Esophagus muscularis mucosa (tissue), 4 donors: Measurements from ENCODE around the gene TAF1C. TPM values are rescaled to one million over a fixed set of nuclear protein-coding genes. Genes with fewer than 3 reads are reported as not detected.

Experiments used
- DNase-seq: peaks from one replicate; pipeline ENCODE4 v3.0.0-alpha.2; 2017; ENCODE audit errors: extremely low spot score
- H3K27ac ChIP-seq, 4 donors: fragments of 200-600 bp; sonication (generic); replicated peaks in 1 of 4; 1 replicate in 3 of 4; 2 replicates in 1 of 4; pipeline ENCODE4 v1.5.1; 2016 to 2019; ENCODE audit warnings: mild to moderate bottlenecking in 1 of 4
- H3K27me3 ChIP-seq, 4 donors: fragments of 200-600 bp; sonication (generic); one replicate each; pipeline versions ENCODE4 v1.5.1 to v1.6.0; 2016 to 2019
- H3K36me3 ChIP-seq, 4 donors: fragments of 200-600 bp; sonication (generic); one replicate each; pipeline ENCODE4 v1.5.1; 2016 to 2019
- H3K4me1 ChIP-seq, 4 donors: fragments of 200-600 bp; sonication (generic); one replicate each; pipeline ENCODE4 v1.5.1; 2016 to 2019
- H3K4me3 ChIP-seq, 4 donors: fragments of 200-600 bp; sonication (generic); 1 replicate in 2 of 4; 2 replicates in 2 of 4; pipeline ENCODE4 v1.5.1; 2016 to 2019; ENCODE audit warnings: mild to moderate bottlenecking in 4 of 4, moderate library complexity in 1 of 4
- H3K9me3 ChIP-seq, 4 donors: fragments of 200-600 bp; sonication (generic); 1 replicate in 3 of 4; 2 replicates in 1 of 4; pipeline ENCODE4 v1.5.1; 2016 to 2019
- EP300 ChIP-seq: sonication (generic); formaldehyde crosslinking; IDR thresholded peaks from one replicate; pipeline ENCODE4 v1.6.1; 2017; ENCODE audit warnings: antibody characterized with exemption
- POLR2A ChIP-seq: fragments of 450-650 bp; IDR thresholded peaks from one replicate; pipeline ENCODE4 v1.6.1; 2017; ENCODE audit warnings: antibody characterized with exemption, moderate library complexity, mild to moderate bottlenecking, low read depth
- POLR2AphosphoS5 ChIP-seq, 2 donors: sonication (generic); formaldehyde crosslinking; IDR thresholded peaks; one replicate each; pipeline ENCODE4 v1.6.1; 2017; ENCODE audit warnings: antibody characterized with exemption in 2 of 2
- WGBS: methylation state at CpG from one replicate; pipeline ENCODE4 v1.1.5; 2018; 5-methylcytosine and 5-hydroxymethylcytosine counted together
- intact Hi-C: fragments of 100-400 bp; cut with DNase I; formaldehyde crosslinking; loops from one replicate; pipeline ENCODE4 v1.15.1; 2023
- total RNA-seq, 4 donors: library from RNA; depleted of rRNA; stranded (reverse); fragments of >200 nt; gene quantifications; one replicate each; pipeline versions ENCODE4 v1.1.0 to v1.2.1, GENCODE V29; 2016
- TF ChIP-seq, protein P1 (sequence below), 3 experiments: fragments of 200-600 bp in 2 of 3; fragments of 450-650 bp in 1 of 3; sonication (generic) in 2 of 3; IDR thresholded peaks; one replicate each; pipeline ENCODE4 v1.5.1; 2017 to 2019; ENCODE audit warnings: antibody characterized with exemption in 3 of 3, mild to moderate bottlenecking in 2 of 3, moderate library complexity in 1 of 3

TAF1C gene, protein sequence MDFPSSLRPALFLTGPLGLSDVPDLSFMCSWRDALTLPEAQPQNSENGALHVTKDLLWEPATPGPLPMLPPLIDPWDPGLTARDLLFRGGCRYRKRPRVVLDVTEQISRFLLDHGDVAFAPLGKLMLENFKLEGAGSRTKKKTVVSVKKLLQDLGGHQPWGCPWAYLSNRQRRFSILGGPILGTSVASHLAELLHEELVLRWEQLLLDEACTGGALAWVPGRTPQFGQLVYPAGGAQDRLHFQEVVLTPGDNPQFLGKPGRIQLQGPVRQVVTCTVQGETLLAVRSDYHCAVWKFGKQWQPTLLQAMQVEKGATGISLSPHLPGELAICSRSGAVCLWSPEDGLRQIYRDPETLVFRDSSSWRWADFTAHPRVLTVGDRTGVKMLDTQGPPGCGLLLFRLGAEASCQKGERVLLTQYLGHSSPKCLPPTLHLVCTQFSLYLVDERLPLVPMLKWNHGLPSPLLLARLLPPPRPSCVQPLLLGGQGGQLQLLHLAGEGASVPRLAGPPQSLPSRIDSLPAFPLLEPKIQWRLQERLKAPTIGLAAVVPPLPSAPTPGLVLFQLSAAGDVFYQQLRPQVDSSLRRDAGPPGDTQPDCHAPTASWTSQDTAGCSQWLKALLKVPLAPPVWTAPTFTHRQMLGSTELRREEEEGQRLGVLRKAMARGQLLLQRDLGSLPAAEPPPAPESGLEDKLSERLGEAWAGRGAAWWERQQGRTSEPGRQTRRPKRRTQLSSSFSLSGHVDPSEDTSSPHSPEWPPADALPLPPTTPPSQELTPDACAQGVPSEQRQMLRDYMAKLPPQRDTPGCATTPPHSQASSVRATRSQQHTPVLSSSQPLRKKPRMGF
- 10 to 100 TPM; 15.6 to 39.6 (median 21.8) TPM for total RNA-seq

DNA sequence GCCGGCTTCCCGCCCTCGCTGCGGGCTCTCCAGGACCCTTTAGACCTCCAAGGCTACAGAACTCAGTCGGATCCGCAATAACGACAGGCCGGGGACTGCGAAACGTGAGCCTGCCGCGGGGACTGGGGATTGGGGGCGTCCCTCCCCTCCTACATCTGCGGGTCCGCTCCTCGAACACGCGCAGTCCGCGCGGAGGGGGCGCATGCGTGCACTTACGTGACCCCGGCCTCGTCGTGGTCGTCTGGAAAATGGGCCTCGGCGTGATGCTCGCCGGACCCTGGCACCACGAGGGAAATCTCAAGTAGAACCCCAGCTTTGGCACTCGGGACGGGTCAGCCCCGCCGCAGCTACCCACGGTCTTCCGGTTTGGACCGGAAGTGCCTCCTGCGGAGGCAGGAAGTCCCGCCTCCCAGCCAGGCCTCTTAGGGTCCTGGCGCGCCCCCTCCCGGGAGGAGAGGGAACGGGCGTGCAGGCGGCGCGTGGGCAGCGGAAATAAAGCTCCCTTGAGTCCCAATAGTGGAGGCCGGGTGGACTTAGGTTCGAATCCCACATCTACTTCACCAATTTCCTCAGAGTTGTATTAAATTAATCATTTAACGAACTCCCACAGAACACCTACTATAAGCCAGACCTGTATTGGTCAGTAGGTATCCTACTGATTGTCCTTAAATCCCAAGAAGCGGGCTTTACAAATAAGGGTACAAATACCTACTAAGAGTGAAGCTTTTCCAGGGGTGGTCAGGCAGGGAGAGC, at the start of gene TAF1C:
TSS of gene TAF1C (minus strand) at position 373 of the 753 bp plus-strand sequence. CDS start 2,069 bp downstream, outside the sequence.
- no peaks in the 10 kb centered on the region for H3K27me3 ChIP-seq
- no peak for TF ChIP-seq POLR2A
- TF ChIP-seq, protein P1, sequence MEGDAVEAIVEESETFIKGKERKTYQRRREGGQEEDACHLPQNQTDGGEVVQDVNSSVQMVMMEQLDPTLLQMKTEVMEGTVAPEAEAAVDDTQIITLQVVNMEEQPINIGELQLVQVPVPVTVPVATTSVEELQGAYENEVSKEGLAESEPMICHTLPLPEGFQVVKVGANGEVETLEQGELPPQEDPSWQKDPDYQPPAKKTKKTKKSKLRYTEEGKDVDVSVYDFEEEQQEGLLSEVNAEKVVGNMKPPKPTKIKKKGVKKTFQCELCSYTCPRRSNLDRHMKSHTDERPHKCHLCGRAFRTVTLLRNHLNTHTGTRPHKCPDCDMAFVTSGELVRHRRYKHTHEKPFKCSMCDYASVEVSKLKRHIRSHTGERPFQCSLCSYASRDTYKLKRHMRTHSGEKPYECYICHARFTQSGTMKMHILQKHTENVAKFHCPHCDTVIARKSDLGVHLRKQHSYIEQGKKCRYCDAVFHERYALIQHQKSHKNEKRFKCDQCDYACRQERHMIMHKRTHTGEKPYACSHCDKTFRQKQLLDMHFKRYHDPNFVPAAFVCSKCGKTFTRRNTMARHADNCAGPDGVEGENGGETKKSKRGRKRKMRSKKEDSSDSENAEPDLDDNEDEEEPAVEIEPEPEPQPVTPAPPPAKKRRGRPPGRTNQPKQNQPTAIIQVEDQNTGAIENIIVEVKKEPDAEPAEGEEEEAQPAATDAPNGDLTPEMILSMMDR (IDR thresholded peaks at IDR 0.05): peak; percentile 99
- peak; percentile 79 to 85 for TF ChIP-seq POLR2AphosphoS5 (IDR thresholded peaks at IDR 0.05)
- H3K4me3 ChIP-seq: peak within 1 kb of the TSS; percentile 79 to 88 (median 84)
- H3K36me3 ChIP-seq: peaks cover 0 to 32% (median 29%) of the 10 kb centered on the region in 4 donors
- peak; percentile 97 for DNase-seq
- H3K9me3 ChIP-seq: no peaks in the 10 kb centered on the region
- H3K27ac ChIP-seq: peak within 1 kb of the TSS; percentile 73 to 80 (median 78)
- intact Hi-C loops: loop anchor here (10.0 kb wide), 2 partner anchors 72 to 232 kb away; partner anchors contain the start of genes MBTPS1 and OSGIN1
- WGBS: 4% methylated on average over 21 of the region's 55 CpGs
- peaks cover 15 to 38% (median 38%) of the 10 kb centered on the region in 4 donors for H3K4me1 ChIP-seq

DNA sequence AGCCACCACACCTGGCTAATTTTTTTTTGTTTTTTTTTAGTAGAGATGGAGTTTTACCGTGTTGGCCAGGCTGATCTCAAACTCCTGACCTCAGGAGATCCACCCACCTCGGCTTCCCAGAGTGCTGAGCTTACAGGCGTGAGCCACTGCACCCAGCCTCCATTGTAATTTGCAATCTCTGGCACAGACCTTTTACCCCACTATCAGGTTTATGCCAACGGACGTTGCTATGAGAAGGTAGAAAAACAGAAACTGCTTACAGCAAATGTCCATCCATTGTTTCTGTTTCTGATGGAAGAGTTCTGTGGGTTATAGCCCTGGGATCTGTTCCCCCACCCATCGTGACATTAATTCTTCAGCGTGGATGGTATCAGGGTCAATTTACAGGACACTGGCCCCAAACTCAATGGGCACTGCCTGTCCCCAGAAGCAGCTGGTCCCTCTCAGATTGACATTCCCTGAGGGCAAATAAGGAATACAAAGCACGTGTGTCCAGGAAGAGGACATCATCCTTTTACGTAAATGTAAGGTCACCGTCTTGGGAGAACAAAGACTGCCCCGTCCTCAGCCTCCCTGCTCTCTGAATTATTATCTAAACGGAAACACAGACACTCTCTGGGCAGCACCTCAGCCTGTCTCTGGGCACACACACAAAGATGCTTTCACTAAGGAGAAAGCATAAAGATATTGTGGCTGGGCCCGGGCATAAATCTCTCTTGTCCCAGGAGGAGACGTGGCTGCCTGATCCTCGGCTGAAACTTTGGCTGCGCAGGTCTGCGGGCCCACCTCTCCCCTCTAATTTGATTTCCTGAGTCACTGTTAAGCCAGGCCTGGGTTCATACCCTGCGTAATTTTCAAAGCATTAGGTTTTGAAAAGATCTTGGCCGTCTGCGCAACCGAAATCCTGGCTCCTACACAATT, 47.7 kb upstream of the TAF1C start:
- Histone ChIP-seq H3K4me1 (peaks cover 0 to 14% (median 6%) of the 10 kb centered on the region in 4 donors), H3K9me3 (no peaks in the 10 kb centered on the region), H3K27me3 (peaks cover 0 to 15% (median 0%) of the 10 kb centered on the region in 4 donors), H3K27ac (peak overlapping the region in 3 of 4 donors; percentile 37 to 59 (median 37)), H3K4me3 (no peak overlapping the region), H3K36me3 (no peaks in the 10 kb centered on the region)
- no peak for TF ChIP-seq EP300
- TF ChIP-seq, protein P1 (IDR thresholded peaks at IDR 0.05): no peak
- peak in 1 of 2 donors; percentile 37 for TF ChIP-seq POLR2AphosphoS5 (IDR thresholded peaks at IDR 0.05)
- TF ChIP-seq POLR2A: no peak
- no peak for DNase-seq
- 66% methylated on average over 18 of the region's 21 CpGs for WGBS
- intact Hi-C loops: no loop called here

DNA sequence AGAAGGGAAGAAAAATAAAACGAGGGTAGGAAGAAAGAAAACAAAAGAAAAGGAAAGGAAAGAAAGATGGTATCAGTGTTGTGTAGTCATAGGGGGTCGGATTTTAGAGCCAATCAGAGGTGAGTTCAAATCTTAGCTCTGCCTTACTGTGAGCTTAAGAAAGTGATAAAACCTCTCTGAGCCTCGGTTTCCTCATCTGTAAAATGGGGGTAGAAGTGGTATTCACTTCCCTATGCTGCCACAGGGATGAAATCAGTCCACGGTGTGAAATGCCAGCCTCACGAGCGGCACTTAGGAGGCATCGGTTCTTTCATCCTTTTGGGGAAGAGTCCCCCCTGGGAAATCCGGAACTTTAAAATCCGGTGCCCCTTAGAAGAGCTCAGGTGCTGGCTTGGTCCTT, 46.9 kb upstream of the TAF1C start:
- Histone ChIP-seq H3K4me1 (peaks cover 0 to 15% (median 6%) of the 10 kb centered on the region in 4 donors), H3K9me3 (no peaks in the 10 kb centered on the region), H3K4me3 (no peak overlapping the region), H3K27me3 (peaks cover 0 to 11% (median 0%) of the 10 kb centered on the region in 4 donors), H3K27ac (peak overlapping the region in 2 of 4 donors; percentile 22 to 37), H3K36me3 (no peaks in the 10 kb centered on the region)
- 80% methylated on average over 9 of the region's 9 CpGs for WGBS
- intact Hi-C loops: no loop called here
- TF ChIP-seq, protein P1 (IDR thresholded peaks at IDR 0.05): no peak
- TF ChIP-seq POLR2A: no peak
- TF ChIP-seq POLR2AphosphoS5 (IDR thresholded peaks at IDR 0.05): no peak
- no peak for TF ChIP-seq EP300
- DNase-seq: no peak
